Muscle layer of duodenum (tissue), 2 donors: ENCODE results near the gene SET.

Experiments
- H3K27ac ChIP-seq: one replicate; pipeline ENCODE4 v1.7.0; 2013; ENCODE audit warnings: mild to moderate bottlenecking, low read length
- H3K27me3 ChIP-seq: one replicate; pipeline ENCODE4 v1.7.0; 2013; ENCODE audit warnings: low read depth, mild to moderate bottlenecking, control low read depth, low read length
- H3K36me3 ChIP-seq, 2 donors: one replicate each; pipeline ENCODE4 v1.7.0; 2013; ENCODE audit warnings: low read length in 2 of 2, control low read depth in 1 of 2, mild to moderate bottlenecking in 1 of 2; ENCODE audit not compliant: insufficient read depth in 2 of 2, control insufficient read depth in 1 of 2
- H3K4me1 ChIP-seq, 2 donors: one replicate each; pipeline ENCODE4 v1.7.0; 2013; ENCODE audit warnings: low read length in 2 of 2, mild to moderate bottlenecking in 2 of 2, control low read depth in 1 of 2, moderate library complexity in 1 of 2; ENCODE audit not compliant: insufficient read depth in 2 of 2, control insufficient read depth in 1 of 2
- H3K4me3 ChIP-seq, 2 donors: one replicate each; pipeline ENCODE4 v1.7.0; 2013; ENCODE audit warnings: low read length in 2 of 2, low read depth in 1 of 2, mild to moderate bottlenecking in 1 of 2
- H3K9me3 ChIP-seq, 2 donors: one replicate each; pipeline ENCODE4 v1.7.0; 2013; ENCODE audit warnings: low read length in 2 of 2, control low read depth in 1 of 2, mild to moderate bottlenecking in 1 of 2; ENCODE audit not compliant: control insufficient read depth in 1 of 2
- donor health status: healthy.

SET gene

GRCh38 chr9:128727640-128728248, 38.7 kb downstream of the SET start:
- peaks cover under 1 to 20% of the 10 kb centered on the region in 2 donors for H3K36me3 ChIP-seq
- no peak overlapping the region for H3K27ac ChIP-seq
- no peak overlapping the region for H3K4me3 ChIP-seq
- no peaks in the 10 kb centered on the region for H3K27me3 ChIP-seq
- no peaks in the 10 kb centered on the region for H3K9me3 ChIP-seq
- peaks cover 11 to 17% of the 10 kb centered on the region in 2 donors for H3K4me1 ChIP-seq

- Histone ChIP-seq H3K4me3 (no peak overlapping the region), H3K27ac (no peak overlapping the region), H3K27me3 (no peaks in the 10 kb centered on the region)
These were observed 39.3 kb downstream of the SET start for GRCh38 chr9:128728298-128728697.

GRCh38 chr9:128729302-128729701, 40.3 kb downstream of the SET start:
- Histone ChIP-seq H3K9me3 (no peaks in the 10 kb centered on the region), H3K36me3 (peaks cover 3 to 22% of the 10 kb centered on the region in 2 donors), H3K27ac (no peak overlapping the region), H3K4me1 (peaks cover 7 to 9% of the 10 kb centered on the region in 2 donors), H3K4me3 (no peak overlapping the region), H3K27me3 (no peaks in the 10 kb centered on the region)

More at GRCh38 chr9:128728298-128728697, 39.3 kb downstream of the SET start:
- Histone ChIP-seq H3K36me3 (peaks cover 3 to 22% of the 10 kb centered on the region in 2 donors), H3K4me1 (peaks cover 8 to 13% of the 10 kb centered on the region in 2 donors), H3K9me3 (no peaks in the 10 kb centered on the region)

- H3K27ac ChIP-seq, result no peak overlapping the region
- no peaks in the 10 kb centered on the region for H3K9me3 ChIP-seq
- peaks cover 6 to 29% of the 10 kb centered on the region in 2 donors for H3K36me3 ChIP-seq
These were observed 40.9 kb downstream of the SET start for GRCh38 chr9:128729766-128730517.

GRCh38 chr9:128731093-128731492, 42.1 kb downstream of the SET start:
- H3K27me3 ChIP-seq, result no peaks in the 10 kb centered on the region
- no peaks in the 10 kb centered on the region for H3K9me3 ChIP-seq
- H3K4me3 ChIP-seq, result no peak overlapping the region
- H3K27ac ChIP-seq, result no peak overlapping the region
- peaks cover 10 to 34% of the 10 kb centered on the region in 2 donors for H3K36me3 ChIP-seq
- no peaks in the 10 kb centered on the region for H3K4me1 ChIP-seq

More at GRCh38 chr9:128729766-128730517, 40.9 kb downstream of the SET start:
- Histone ChIP-seq H3K27me3 (no peaks in the 10 kb centered on the region), H3K4me1 (peaks cover under 1 to 2% of the 10 kb centered on the region in 2 donors), H3K4me3 (no peak overlapping the region)

- Histone ChIP-seq H3K27me3 (no peaks in the 10 kb centered on the region), H3K4me3 (no peak overlapping the region), H3K9me3 (no peaks in the 10 kb centered on the region), H3K36me3 (peaks cover 10 to 34% of the 10 kb centered on the region in 2 donors), H3K27ac (no peak overlapping the region), H3K4me1 (no peaks in the 10 kb centered on the region)
These were observed 42.7 kb downstream of the SET start for GRCh38 chr9:128731691-128732090.

- Histone ChIP-seq H3K4me3 (no peak overlapping the region), H3K36me3 (peaks cover 15 to 41% of the 10 kb centered on the region in 2 donors), H3K9me3 (no peaks in the 10 kb centered on the region), H3K27me3 (no peaks in the 10 kb centered on the region), H3K27ac (no peak overlapping the region), H3K4me1 (no peaks in the 10 kb centered on the region)
These were observed 43.6 kb downstream of the SET start for GRCh38 chr9:128732576-128732975.

GRCh38 chr9:128733256-128733655, 44.2 kb downstream of the SET start:
- H3K4me3 ChIP-seq, result no peak overlapping the region
- no peak overlapping the region for H3K27ac ChIP-seq
- no peaks in the 10 kb centered on the region for H3K4me1 ChIP-seq
- H3K36me3 ChIP-seq, result peaks cover 15 to 41% of the 10 kb centered on the region in 2 donors
- no peaks in the 10 kb centered on the region for H3K9me3 ChIP-seq
- no peaks in the 10 kb centered on the region for H3K27me3 ChIP-seq

- H3K27ac ChIP-seq, result no peak overlapping the region
- no peaks in the 10 kb centered on the region for H3K27me3 ChIP-seq
- no peak overlapping the region for H3K4me3 ChIP-seq
- H3K36me3 ChIP-seq, result peaks cover 20 to 48% of the 10 kb centered on the region in 2 donors
- H3K4me1 ChIP-seq, result no peaks in the 10 kb centered on the region
- H3K9me3 ChIP-seq, result no peaks in the 10 kb centered on the region
These were observed 46.4 kb downstream of the SET start for GRCh38 chr9:128735373-128735772.

- H3K36me3 ChIP-seq, result peaks cover 16 to 38% of the 10 kb centered on the region in 2 donors
- H3K9me3 ChIP-seq, result no peaks in the 10 kb centered on the region
These were observed 53.4 kb downstream of the SET start for GRCh38 chr9:128742401-128742800.

GRCh38 chr9:128743421-128743820, 54.4 kb downstream of the SET start:
- H3K4me1 ChIP-seq, result no peaks in the 10 kb centered on the region
- H3K27ac ChIP-seq, result no peak overlapping the region
- H3K4me3 ChIP-seq, result no peak overlapping the region
- peaks cover 15 to 44% of the 10 kb centered on the region in 2 donors for H3K36me3 ChIP-seq
- no peaks in the 10 kb centered on the region for H3K27me3 ChIP-seq
- no peaks in the 10 kb centered on the region for H3K9me3 ChIP-seq

More at GRCh38 chr9:128742401-128742800, 53.4 kb downstream of the SET start:
- Histone ChIP-seq H3K27ac (no peak overlapping the region), H3K4me3 (no peak overlapping the region), H3K4me1 (no peaks in the 10 kb centered on the region), H3K27me3 (no peaks in the 10 kb centered on the region)
